GM21515 (cell line): ENCODE data around the gene MSL3B.

Source experiments
- ATAC-seq: cut with Tn5 transposase; IDR thresholded peaks from one replicate; pipeline ENCODE4 v1.9.1; 2021; ENCODE audit not compliant: unreplicated experiment

Gene MSL3B

GRCh38 chr2:233853883-233854240, 14.3 kb downstream of the MSL3B start:
- no peak for ATAC-seq

GRCh38 chr2:233853353-233853752, 14.8 kb downstream of the MSL3B start:
- no peak for ATAC-seq

- ATAC-seq, result no peak
Observed at GRCh38 chr2:233852056-233852455, 16.1 kb downstream of the MSL3B start.

DNA sequence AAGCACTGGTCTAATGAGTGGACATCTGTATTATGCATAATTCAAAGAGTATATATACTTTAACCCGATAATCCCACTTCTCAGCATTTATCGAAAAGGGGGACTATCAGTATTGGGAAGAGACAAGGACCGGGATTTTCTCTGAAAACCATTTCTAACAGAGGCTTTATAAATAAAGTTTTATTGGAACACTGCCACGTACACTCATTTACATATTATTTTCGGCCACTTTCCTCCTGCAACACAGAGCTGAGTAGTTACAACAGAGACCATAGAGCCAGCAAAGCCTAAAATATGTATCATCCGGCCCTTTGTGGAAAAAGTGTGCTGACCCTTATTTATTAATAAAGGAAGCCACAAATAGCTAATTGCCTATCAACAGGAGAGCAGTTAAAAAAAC, 17.0 kb downstream of the MSL3B start:
- ATAC-seq, result no peak

DNA sequence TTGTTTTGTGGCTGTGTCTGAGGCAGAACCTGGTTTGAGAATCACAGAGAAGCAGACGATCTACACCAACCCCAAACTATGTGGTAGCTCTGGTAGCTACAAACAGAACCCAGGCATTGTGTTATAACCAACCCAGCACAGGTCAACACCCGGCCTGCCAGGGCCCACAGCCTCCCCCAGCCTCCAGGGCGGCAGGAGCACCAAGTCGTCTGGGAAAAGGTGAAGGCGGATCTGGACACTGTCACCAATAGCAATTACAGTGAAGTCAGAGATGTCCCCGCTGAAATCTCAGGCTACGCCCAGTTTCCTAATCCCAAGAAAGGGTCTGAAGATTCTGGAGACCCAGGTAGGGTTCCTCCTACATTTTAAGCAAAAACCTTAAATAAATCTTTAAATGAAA, 17.4 kb downstream of the MSL3B start:
- ATAC-seq, result no peak

- no peak for ATAC-seq
Observed at GRCh38 chr2:233849607-233850271, 18.4 kb downstream of the MSL3B start.

DNA sequence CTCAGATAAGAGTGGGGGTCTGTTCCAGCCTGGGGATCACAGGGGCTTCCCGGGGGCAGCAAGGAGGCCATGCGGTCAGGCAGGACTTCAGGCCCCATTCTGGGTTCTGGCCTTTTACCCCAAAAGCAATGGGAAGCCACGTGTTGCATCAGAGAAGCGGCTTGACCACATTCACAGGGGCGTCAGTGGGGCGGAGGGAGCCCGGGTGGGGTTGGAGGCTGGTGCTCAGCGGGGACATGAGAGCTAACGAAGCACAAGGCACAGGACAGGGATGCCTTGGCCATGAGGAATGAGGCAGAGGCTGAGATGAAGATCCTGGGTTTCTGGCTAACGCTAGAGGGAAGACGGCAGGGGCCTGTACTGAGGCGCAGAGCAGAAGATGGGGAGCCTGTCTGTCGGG, 19.9 kb downstream of the MSL3B start:
- no peak for ATAC-seq

GRCh38 chr2:233847248-233847898, 20.8 kb downstream of the MSL3B start:
- ATAC-seq, result no peak

GRCh38 chr2:233846387-233847247, 21.6 kb downstream of the MSL3B start:
- ATAC-seq, result no peak

DNA sequence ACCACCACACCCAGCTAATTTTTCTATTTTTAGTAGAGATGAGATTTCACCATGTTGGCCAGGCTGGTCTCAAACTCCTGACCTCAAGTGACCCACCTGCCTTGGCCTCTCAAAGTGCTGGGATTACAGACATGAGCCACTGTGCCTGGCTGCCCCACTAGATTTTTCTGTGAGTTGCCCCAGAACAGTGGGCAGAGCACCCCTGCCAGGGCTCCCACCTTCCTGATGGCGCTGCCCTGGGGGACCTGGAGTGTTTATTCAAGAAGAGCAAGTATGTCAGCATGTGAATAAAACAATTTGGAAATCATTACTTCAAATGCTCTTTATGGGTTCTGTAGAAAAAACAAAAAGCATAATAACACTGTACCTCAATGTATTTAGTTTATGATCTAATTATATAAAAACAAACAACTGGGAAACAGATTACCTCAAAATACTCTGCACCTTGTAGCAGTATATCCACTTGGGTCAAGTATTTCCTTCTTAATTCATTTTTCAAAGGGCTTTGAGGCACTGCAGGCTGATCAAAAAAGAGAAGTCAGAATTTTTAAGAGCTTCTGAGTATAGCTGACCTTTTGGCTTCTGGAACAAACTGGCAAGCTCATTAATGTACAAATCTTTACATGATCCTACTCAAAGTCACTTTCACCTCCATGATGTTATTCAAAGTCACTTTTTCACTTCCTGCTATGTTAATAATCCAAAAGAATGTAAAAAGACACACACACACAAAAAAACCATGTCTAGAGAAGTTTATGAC, 22.7 kb downstream of the MSL3B start:
- ATAC-seq, result no peak

GRCh38 chr2:233844836-233845235, 23.4 kb downstream of the MSL3B start:
- no peak for ATAC-seq

- ATAC-seq, result no peak
Observed at GRCh38 chr2:233844064-233844807, 23.9 kb downstream of the MSL3B start.

DNA sequence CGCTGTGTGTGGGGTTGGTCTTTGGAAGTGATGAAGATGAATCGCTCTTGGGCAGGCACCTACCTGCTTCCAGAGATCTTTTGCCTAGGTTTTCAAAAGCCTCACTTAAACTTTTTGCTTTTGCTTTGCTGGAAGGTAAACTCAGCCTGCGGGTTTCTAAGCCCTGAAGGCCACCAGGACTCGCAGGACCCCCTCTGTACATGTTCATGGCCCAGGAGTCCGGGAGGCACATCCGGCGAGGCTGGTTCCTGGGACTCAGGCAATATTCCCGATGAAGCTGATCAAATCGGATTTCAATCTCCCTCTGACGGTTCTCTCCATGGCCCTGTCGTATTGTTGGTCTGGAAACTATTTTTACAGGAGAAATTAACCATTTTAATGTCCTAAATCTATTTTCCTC, 27.0 kb downstream of the MSL3B start:
- no peak for ATAC-seq

DNA sequence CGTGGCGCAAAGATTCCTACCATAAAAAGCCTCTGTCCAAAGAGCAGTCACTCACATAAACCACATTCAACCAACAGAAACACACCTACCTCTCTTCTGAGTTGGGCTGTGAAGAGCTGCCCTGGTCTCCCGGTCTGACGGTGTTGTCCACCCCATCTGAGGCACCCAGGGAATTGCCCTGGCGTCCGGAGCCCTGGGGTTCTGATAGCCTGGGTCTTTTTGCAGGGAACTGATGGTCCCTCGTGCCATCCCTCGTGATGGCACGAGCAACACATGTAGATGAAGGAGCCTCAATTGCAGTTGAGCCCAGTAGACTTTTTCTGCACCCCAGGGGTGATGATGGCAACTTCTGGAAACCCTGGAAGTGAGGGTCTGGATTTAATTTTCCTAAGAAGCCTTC, 27.7 kb downstream of the MSL3B start:
- no peak for ATAC-seq

GRCh38 chr2:233839447-233839820, 28.8 kb downstream of the MSL3B start:
- ATAC-seq, result no peak

GRCh38 chr2:233838726-233839446, 29.3 kb downstream of the MSL3B start:
- no peak for ATAC-seq

- ATAC-seq, result no peak
Observed at GRCh38 chr2:233838251-233838650, 29.9 kb downstream of the MSL3B start.

- ATAC-seq, result no peak
Observed at GRCh38 chr2:233837694-233838229, 30.4 kb downstream of the MSL3B start.

- no peak for ATAC-seq
Observed at GRCh38 chr2:233836359-233836758, 31.8 kb downstream of the MSL3B start.
